ENCODE measurements around the gene RAB38. TPM values are rescaled to one million over a fixed set of nuclear protein-coding genes. Genes with fewer than 3 reads are reported as not detected.

The RAB38 gene
- total RNA-seq, 1 experiment from 2014 or later, result 12.7 TPM

DNA sequence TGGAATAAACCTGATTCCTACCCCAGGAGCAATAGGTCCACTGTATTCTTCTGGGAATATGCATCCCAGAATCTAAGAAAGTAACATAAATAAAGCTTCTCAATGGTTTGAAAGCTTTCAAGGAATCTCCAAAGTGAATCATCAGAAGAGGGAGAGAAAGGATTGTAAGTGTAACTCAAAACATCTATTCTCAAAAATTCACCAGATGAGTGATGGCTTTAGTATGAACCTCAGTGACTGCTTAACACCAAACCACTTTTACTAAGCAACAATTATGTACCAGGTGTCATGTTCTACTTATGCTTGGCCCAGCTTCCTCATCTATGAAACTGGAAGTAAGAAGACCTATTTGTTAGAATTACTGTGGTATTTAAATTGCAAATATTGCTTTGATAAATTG, 7.4 kb downstream of the RAB38 start:
- no peaks in the 10 kb centered on the region for H3F3A ChIP-seq (ENCODE audit: insufficient read depth, low read depth)
- intact Hi-C loops (cut with micrococcal nuclease; ENCODE audit: unreplicated experiment), result no loop called here
- H3K9me3 ChIP-seq (ENCODE audit: insufficient read depth, low read depth), result no peaks in the 10 kb centered on the region
- H3K4me3 ChIP-seq, result no peak overlapping the region
- ChIA-PET CTCF (no interaction called here), POLR2A (ENCODE audit: unreplicated experiment) (no interaction called here)
- no peak overlapping the region for H3K4me2 ChIP-seq
- no peaks in the 10 kb centered on the region; the same call in 1 of the 2 replicates for H3K36me3 ChIP-seq (ENCODE audit: low read depth)
- 0 out of 2 replicates have a peak, but pooled peaks cover 6% of the 10 kb centered on the region for H3K9me2 ChIP-seq (ENCODE audit: insufficient read depth)
- no TSS peak for BruUV-seq (replicated peaks)
- no peaks in the 10 kb centered on the region for H3K27me3 ChIP-seq (ENCODE audit: insufficient read depth, low read depth)
- no peak overlapping the region for H3K27ac ChIP-seq
- no peaks in the 10 kb centered on the region for H3K79me2 ChIP-seq (ENCODE audit: low read depth)
- no peak for DNase-seq
- H2AFZ ChIP-seq, result no peak overlapping the region
- no peaks in the 10 kb centered on the region for H3K4me1 ChIP-seq (replicated peaks; ENCODE audit: insufficient read depth)
- H4K20me1 ChIP-seq (ENCODE audit: insufficient read depth), result no peaks in the 10 kb centered on the region
- no peak for TF ChIP-seq EZH2 (IDR thresholded peaks at IDR 0.05; ENCODE audit: low read depth)
- TF ChIP-seq, protein P1, sequence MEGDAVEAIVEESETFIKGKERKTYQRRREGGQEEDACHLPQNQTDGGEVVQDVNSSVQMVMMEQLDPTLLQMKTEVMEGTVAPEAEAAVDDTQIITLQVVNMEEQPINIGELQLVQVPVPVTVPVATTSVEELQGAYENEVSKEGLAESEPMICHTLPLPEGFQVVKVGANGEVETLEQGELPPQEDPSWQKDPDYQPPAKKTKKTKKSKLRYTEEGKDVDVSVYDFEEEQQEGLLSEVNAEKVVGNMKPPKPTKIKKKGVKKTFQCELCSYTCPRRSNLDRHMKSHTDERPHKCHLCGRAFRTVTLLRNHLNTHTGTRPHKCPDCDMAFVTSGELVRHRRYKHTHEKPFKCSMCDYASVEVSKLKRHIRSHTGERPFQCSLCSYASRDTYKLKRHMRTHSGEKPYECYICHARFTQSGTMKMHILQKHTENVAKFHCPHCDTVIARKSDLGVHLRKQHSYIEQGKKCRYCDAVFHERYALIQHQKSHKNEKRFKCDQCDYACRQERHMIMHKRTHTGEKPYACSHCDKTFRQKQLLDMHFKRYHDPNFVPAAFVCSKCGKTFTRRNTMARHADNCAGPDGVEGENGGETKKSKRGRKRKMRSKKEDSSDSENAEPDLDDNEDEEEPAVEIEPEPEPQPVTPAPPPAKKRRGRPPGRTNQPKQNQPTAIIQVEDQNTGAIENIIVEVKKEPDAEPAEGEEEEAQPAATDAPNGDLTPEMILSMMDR (conservative IDR thresholded peaks at IDR 0.05), result no peak

DNA sequence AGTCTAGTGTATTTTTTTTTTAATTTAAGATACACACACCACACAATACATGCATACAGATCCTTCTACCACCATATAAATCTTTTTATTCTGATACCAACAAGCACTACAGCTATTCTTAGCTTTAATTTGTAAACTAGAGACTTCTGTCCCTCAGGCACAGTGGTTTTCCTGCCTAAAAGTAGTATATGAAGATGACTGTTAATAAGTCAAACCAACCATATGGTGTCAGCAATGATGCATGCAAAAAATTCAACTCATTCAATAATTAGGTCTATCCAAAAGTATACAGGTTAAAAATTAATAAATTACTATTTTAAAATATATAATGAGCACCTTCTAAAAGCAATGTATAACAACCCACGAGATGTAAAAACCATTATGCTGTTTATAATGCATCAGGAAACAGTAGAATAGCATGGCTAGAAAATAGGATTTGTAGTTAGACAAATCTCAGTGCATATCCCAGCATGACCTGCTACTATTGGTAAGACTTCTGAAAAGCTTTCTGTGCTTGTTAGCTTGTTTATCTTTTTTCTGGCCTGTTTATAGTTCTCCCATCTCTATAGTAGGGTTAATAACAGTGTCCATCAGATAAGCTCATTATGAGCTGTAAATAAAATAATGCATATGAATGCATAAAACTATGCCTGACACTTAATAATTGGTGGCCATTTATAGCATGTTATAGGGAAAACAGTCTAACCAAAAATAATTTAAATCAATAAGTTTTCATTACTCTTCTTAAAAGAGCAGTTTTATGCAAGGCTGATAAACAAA, 10.2 kb downstream of the RAB38 start:
- Histone ChIP-seq H3K4me1 (replicated peaks; ENCODE audit: insufficient read depth) (no peaks in the 10 kb centered on the region), H4K20me1 (ENCODE audit: insufficient read depth) (no peaks in the 10 kb centered on the region), H3K27ac (no peak overlapping the region), H3K36me3 (ENCODE audit: low read depth) (no peaks in the 10 kb centered on the region), H3K9me3 (ENCODE audit: insufficient read depth, low read depth) (no peaks in the 10 kb centered on the region), H3K4me2 (no peak overlapping the region), H3K27me3 (ENCODE audit: insufficient read depth, low read depth) (no peaks in the 10 kb centered on the region), H3F3A (ENCODE audit: insufficient read depth, low read depth) (no peaks in the 10 kb centered on the region), H3K79me2 (ENCODE audit: low read depth) (no peaks in the 10 kb centered on the region), H2AFZ (no peak overlapping the region), H3K9me2 (ENCODE audit: insufficient read depth) (0 out of 2 replicates have a peak, but pooled peaks cover 6% of the 10 kb centered on the region), H3K4me3 (no peak overlapping the region)
- no TSS peak for BruUV-seq (replicated peaks)
- POLR2A ChIA-PET (ENCODE audit: unreplicated experiment), result no interaction called here
- DNase-seq, result no peak
- intact Hi-C loops (cut with micrococcal nuclease; ENCODE audit: unreplicated experiment), result no loop called here
- TF ChIP-seq, protein P1 (conservative IDR thresholded peaks at IDR 0.05), result no peak
- no peak for TF ChIP-seq EZH2 (IDR thresholded peaks at IDR 0.05; ENCODE audit: low read depth)
- CTCF ChIA-PET, result no interaction called here

DNA sequence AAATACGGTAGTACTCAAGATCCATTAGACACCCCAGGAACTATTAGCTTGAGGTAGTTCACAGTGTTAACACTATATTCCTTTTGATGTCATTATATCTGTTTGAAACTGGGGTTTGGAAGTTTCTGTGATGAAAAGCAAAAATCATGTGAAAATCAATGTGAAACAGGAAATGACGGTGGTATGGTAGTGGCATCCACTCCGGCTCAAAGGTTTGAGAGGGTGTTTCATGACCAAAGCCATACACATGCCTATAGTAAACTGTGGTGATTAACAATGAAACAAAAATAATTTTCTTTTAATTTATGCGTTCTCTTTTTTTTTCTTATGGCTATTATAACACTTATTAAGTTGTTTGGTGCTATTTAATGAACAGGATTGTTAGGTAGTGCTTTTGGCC, 10.9 kb downstream of the RAB38 start:
- POLR2A ChIA-PET (ENCODE audit: unreplicated experiment), result no interaction called here
- no peak overlapping the region for H3K4me2 ChIP-seq

More for the DNA sequence above, 10.9 kb downstream of the RAB38 start:
- Histone ChIP-seq H3K4me1 (replicated peaks; ENCODE audit: insufficient read depth) (no peaks in the 10 kb centered on the region), H3K9me3 (ENCODE audit: insufficient read depth, low read depth) (no peaks in the 10 kb centered on the region), H3F3A (ENCODE audit: insufficient read depth, low read depth) (no peaks in the 10 kb centered on the region), H3K27me3 (ENCODE audit: insufficient read depth, low read depth) (no peaks in the 10 kb centered on the region), H3K36me3 (ENCODE audit: low read depth) (no peaks in the 10 kb centered on the region), H3K27ac (no peak overlapping the region), H2AFZ (no peak overlapping the region), H3K4me3 (no peak overlapping the region), H3K79me2 (ENCODE audit: low read depth) (no peaks in the 10 kb centered on the region), H4K20me1 (ENCODE audit: insufficient read depth) (no peaks in the 10 kb centered on the region), H3K9me2 (ENCODE audit: insufficient read depth) (0 out of 2 replicates have a peak, but pooled peaks cover 6% of the 10 kb centered on the region)
- BruUV-seq (replicated peaks), result no TSS peak
- no peak for DNase-seq
- TF ChIP-seq EZH2 (IDR thresholded peaks at IDR 0.05; ENCODE audit: low read depth), result no peak
- TF ChIP-seq, protein P1 (conservative IDR thresholded peaks at IDR 0.05), result no peak
- CTCF ChIA-PET, result no interaction called here
- intact Hi-C loops (cut with micrococcal nuclease; ENCODE audit: unreplicated experiment), result no loop called here
